ENCODE results near the gene TMEM145. TPM values are rescaled to one million over a fixed set of nuclear protein-coding genes. Genes with fewer than 3 reads are reported as not detected.
A peak's percentile ranks its signal among the peaks of the same experiment; 100 is the strongest.

Gene TMEM145
- total RNA-seq, 4 donors from 2014 or later: not detected

DNA sequence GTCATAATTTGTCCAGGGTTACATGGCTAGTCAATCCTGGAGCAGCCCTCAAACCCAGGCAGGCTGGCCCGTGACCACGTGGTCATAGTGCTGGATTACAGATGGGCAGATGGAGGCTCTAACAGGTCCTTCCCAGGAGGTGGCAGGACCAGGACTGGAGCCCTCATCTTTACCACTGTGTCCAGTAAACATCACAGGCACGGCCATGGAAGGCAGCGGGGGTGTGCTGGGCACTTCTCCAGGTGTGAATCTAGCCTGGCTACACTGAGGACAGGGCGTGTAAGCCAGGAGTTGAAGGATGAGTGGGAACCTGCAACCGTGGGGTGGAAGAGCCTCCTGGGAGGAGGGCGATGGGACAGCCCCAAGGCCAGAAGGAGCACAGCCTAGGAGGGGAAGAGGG lies 38.0 kb upstream of the TMEM145 start:
- WGBS: 38% methylated on average over 6 of the region's 7 CpGs
- TF ChIP-seq EP300 (IDR thresholded peaks at IDR 0.05) (no peak), POLR2A (IDR thresholded peaks at IDR 0.05; ENCODE audit: low read depth) (no peak), POLR2AphosphoS5 (IDR thresholded peaks at IDR 0.05) (no peak)
- TF ChIP-seq, protein P1, sequence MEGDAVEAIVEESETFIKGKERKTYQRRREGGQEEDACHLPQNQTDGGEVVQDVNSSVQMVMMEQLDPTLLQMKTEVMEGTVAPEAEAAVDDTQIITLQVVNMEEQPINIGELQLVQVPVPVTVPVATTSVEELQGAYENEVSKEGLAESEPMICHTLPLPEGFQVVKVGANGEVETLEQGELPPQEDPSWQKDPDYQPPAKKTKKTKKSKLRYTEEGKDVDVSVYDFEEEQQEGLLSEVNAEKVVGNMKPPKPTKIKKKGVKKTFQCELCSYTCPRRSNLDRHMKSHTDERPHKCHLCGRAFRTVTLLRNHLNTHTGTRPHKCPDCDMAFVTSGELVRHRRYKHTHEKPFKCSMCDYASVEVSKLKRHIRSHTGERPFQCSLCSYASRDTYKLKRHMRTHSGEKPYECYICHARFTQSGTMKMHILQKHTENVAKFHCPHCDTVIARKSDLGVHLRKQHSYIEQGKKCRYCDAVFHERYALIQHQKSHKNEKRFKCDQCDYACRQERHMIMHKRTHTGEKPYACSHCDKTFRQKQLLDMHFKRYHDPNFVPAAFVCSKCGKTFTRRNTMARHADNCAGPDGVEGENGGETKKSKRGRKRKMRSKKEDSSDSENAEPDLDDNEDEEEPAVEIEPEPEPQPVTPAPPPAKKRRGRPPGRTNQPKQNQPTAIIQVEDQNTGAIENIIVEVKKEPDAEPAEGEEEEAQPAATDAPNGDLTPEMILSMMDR (IDR thresholded peaks at IDR 0.05): no peak
- Histone ChIP-seq H3K27ac (replicated peaks in 1 of 4) (peak overlapping the region; percentile 19 to 99 (median 62)), H3K4me3 (no peak overlapping the region), H3K27me3 (no peaks in the 10 kb centered on the region), H3K9me3 (no peaks in the 10 kb centered on the region), H3K36me3 (peaks cover 21 to 54% (median 38%) of the 10 kb centered on the region in 4 donors), H3K4me1 (peaks cover 63 to 94% (median 88%) of the 10 kb centered on the region in 4 donors)
- DNase-seq (ENCODE audit: extremely low spot score): no peak
- intact Hi-C loops (cut with DNase I): no loop called here

- Histone ChIP-seq H3K36me3 (peaks cover 21 to 54% (median 38%) of the 10 kb centered on the region in 4 donors), H3K9me3 (no peaks in the 10 kb centered on the region), H3K27me3 (no peaks in the 10 kb centered on the region), H3K4me3 (no peak overlapping the region), H3K4me1 (peaks cover 59 to 94% (median 86%) of the 10 kb centered on the region in 4 donors), H3K27ac (replicated peaks in 1 of 4) (peak overlapping the region; percentile 19 to 99 (median 62))
- WGBS: 85% methylated on average over 3 of the region's 3 CpGs
- intact Hi-C loops (cut with DNase I): no loop called here
- TF ChIP-seq POLR2AphosphoS5 (IDR thresholded peaks at IDR 0.05): no peak
- TF ChIP-seq EP300 (IDR thresholded peaks at IDR 0.05): no peak
- no peak for TF ChIP-seq POLR2A (IDR thresholded peaks at IDR 0.05; ENCODE audit: low read depth)
- no peak for DNase-seq (ENCODE audit: extremely low spot score)
Measured at GRCh38 chr19:42275517-42275916, 37.6 kb upstream of the TMEM145 start.

DNA sequence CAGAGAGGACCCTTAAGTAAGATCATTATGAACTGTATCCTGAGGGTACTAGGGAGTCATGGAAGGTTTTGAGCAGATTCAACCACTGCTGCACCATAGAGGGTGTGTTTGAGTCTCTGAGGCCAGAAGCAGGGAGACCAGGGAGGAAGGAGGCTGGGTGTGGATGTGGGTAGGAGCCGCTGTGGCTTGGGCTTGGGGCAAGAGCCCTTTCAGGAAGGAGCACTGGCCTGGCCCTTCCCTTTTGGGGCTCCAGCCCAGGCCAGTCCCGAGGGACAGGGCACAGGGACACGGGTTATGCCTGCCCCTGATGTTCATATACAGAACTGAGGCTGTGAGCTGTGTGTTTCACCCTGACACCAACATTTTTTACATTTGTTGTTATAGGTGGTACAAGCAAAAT lies 36.8 kb upstream of the TMEM145 start:
- WGBS: 77% methylated on average over 3 of the region's 3 CpGs
- no peak overlapping the region for H3K4me3 ChIP-seq
- peak overlapping the region; percentile 94 to 99 (median 98) for H3K27ac ChIP-seq (replicated peaks in 1 of 4)
- H3K4me1 ChIP-seq: peaks cover 55 to 94% (median 86%) of the 10 kb centered on the region in 4 donors
- TF ChIP-seq POLR2AphosphoS5 (IDR thresholded peaks at IDR 0.05): no peak
- TF ChIP-seq, protein P1 (IDR thresholded peaks at IDR 0.05): no peak
- no peak for TF ChIP-seq POLR2A (IDR thresholded peaks at IDR 0.05; ENCODE audit: low read depth)
- no peak for TF ChIP-seq EP300 (IDR thresholded peaks at IDR 0.05)
- no peak for DNase-seq (ENCODE audit: extremely low spot score)
- intact Hi-C loops (cut with DNase I): no loop called here
- no peaks in the 10 kb centered on the region for H3K27me3 ChIP-seq
- no peaks in the 10 kb centered on the region for H3K9me3 ChIP-seq
- peaks cover 21 to 54% (median 38%) of the 10 kb centered on the region in 4 donors for H3K36me3 ChIP-seq

DNA sequence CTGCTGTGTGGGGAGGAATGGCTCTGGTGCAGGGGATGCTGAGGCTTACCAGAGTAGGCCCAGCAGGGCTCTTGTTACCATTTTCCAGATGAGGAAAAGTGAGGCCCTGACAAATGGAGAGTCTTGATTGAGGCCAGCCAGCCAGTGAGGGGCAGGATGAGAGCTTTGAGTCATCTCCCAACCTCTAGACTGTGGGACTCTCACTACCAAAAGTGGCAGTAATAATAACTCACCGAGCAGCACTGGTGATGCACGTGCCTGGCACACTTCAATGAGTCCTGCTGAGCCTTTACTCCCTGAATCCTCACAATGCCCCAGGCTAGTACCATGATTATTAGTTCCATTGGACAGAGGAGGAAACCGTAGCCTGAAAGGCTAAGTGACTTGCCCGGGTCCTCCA lies 36.3 kb upstream of the TMEM145 start:
- peaks cover 56 to 94% (median 86%) of the 10 kb centered on the region in 4 donors for H3K4me1 ChIP-seq
- H3K27me3 ChIP-seq: no peaks in the 10 kb centered on the region
- H3K4me3 ChIP-seq: no peak overlapping the region
- H3K27ac ChIP-seq (replicated peaks in 1 of 4): peak overlapping the region; percentile 94 to 99 (median 98)
- WGBS: 62% methylated on average over 4 of the region's 4 CpGs
- peaks cover 21 to 51% (median 35%) of the 10 kb centered on the region in 4 donors for H3K36me3 ChIP-seq
- intact Hi-C loops (cut with DNase I): no loop called here
- no peak for DNase-seq (ENCODE audit: extremely low spot score)
- no peaks in the 10 kb centered on the region for H3K9me3 ChIP-seq
- TF ChIP-seq POLR2A (IDR thresholded peaks at IDR 0.05; ENCODE audit: low read depth) (no peak), EP300 (IDR thresholded peaks at IDR 0.05) (no peak), POLR2AphosphoS5 (IDR thresholded peaks at IDR 0.05) (no peak)
- TF ChIP-seq, protein P1 (IDR thresholded peaks at IDR 0.05): no peak

DNA sequence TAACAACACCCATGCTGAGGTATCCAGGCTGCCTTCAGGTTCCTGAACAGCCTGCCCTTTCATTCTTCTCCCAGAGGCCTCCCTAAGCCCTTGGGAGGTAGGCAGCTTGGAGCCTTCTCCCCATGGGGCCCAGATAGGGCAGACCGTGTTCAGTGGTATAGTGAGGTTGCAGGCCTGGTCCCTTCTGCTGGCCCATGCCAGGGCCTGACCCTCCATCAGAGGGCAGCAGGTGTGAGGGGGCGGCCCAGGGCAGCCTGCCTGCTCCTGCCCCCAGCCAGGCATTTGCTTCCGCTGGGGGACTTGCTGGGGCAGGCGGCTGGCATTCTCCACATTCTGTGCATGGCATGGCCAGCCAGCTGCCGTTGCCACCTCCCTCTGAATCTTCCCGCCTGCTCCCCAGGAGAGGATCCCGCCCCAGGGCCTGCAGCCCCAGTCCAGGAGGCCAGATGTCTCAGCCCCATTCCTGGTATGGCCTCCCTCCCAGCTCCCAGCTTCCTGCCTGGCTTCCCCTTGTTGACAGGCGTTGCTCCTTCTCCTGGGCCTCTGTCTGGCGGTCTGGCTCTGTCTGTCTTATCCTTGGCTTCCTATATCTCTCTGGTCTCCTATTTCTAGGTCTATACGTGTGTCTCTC lies 35.2 kb upstream of the TMEM145 start:
- H3K4me1 ChIP-seq: peaks cover 67 to 95% (median 92%) of the 10 kb centered on the region in 4 donors
- H3K36me3 ChIP-seq: peaks cover 11 to 40% (median 23%) of the 10 kb centered on the region in 4 donors
- no peaks in the 10 kb centered on the region for H3K9me3 ChIP-seq
- DNase-seq (ENCODE audit: extremely low spot score): no peak
- 19% methylated on average over 6 of the region's 10 CpGs for WGBS
- intact Hi-C loops (cut with DNase I): loop anchor here (2.0 kb wide), 1 partner anchor 31 kb away; no protein-coding TSS in a partner anchor
- H3K27ac ChIP-seq (replicated peaks in 1 of 4): peak overlapping the region; percentile 94 to 99 (median 98)
- TF ChIP-seq POLR2AphosphoS5 (IDR thresholded peaks at IDR 0.05): no peak
- TF ChIP-seq EP300 (IDR thresholded peaks at IDR 0.05): no peak
- no peak for TF ChIP-seq POLR2A (IDR thresholded peaks at IDR 0.05; ENCODE audit: low read depth)
- TF ChIP-seq, protein P1 (IDR thresholded peaks at IDR 0.05): no peak
- H3K4me3 ChIP-seq: peak overlapping the region in 1 of 4 donors; percentile 7
- H3K27me3 ChIP-seq: no peaks in the 10 kb centered on the region

Data from esophagus muscularis mucosa (tissue), 4 donors.